Lung (tissue), 12 donors: ENCODE results near the gene SLC6A12. TPM values are rescaled to one million over a fixed set of nuclear protein-coding genes. Genes with fewer than 3 reads are reported as not detected.

Experiments used
- ATAC-seq: fragments of 200-7000 bp; cut with Tn5 transposase; one replicate; pipeline ENCODE4 v1.9.1; 2020; ENCODE audit warnings: moderate number of reproducible peaks; ENCODE audit not compliant: insufficient read depth, low FRiP score
- DNase-seq, 3 donors: peaks; one replicate each; pipeline ENCODE4 v3.0.0-alpha.2; 2013 to 2017
- H3K27ac ChIP-seq, 2 donors: one replicate each; pipeline ENCODE4 v1.5.1; 2013; ENCODE audit warnings: mild to moderate bottlenecking in 2 of 2, moderate library complexity in 2 of 2, control low read depth in 1 of 2, inconsistent platforms in 1 of 2, low read depth in 1 of 2, low read length in 1 of 2
- H3K27me3 ChIP-seq, 3 donors: one replicate each; pipeline ENCODE4 v1.5.1; 2013; ENCODE audit warnings: low read length in 2 of 3; ENCODE audit not compliant: control insufficient read depth in 3 of 3, insufficient read depth in 3 of 3
- H3K36me3 ChIP-seq, 4 donors: one replicate each; pipeline ENCODE4 v1.5.1; 2013; ENCODE audit warnings: low read length in 4 of 4, mild to moderate bottlenecking in 1 of 4, moderate library complexity in 1 of 4; ENCODE audit not compliant: control insufficient read depth in 4 of 4, insufficient read depth in 4 of 4
- H3K4me1 ChIP-seq, 5 donors: one replicate each; pipeline ENCODE4 v1.5.1; 2013; ENCODE audit warnings: low read length in 5 of 5, mild to moderate bottlenecking in 2 of 5, moderate library complexity in 1 of 5; ENCODE audit not compliant: control insufficient read depth in 5 of 5, insufficient read depth in 5 of 5
- H3K4me3 ChIP-seq: one replicate; pipeline ENCODE4 v1.5.1; 2013; ENCODE audit warnings: mild to moderate bottlenecking, control low read depth, moderate library complexity
- H3K9ac ChIP-seq, 2 donors: one replicate each; pipeline ENCODE4 v1.5.1; 2013; ENCODE audit warnings: low read length in 2 of 2, control low read depth in 1 of 2; ENCODE audit not compliant: insufficient read depth in 1 of 2
- H3K9me3 ChIP-seq, 4 donors: one replicate each; pipeline ENCODE4 v1.5.1; 2013; ENCODE audit warnings: low read length in 3 of 4, mild to moderate bottlenecking in 1 of 4, moderate library complexity in 1 of 4; ENCODE audit not compliant: control insufficient read depth in 4 of 4, insufficient read depth in 3 of 4
- WGBS, 2 donors: extraction: QIAGEN DNeasy Blood & Tissue Kit; methylation state at CpG; one replicate each; pipeline ENCODE4 v1.1.7; 2013; 5-methylcytosine and 5-hydroxymethylcytosine counted together
- polyA plus RNA-seq, 2 donors: library from polyadenylated mRNA; stranded (reverse); fragments of 200-250 nt; gene quantifications; one replicate each; pipeline ENCODE4 v1.2.1, GENCODE V29; 2013
- total RNA-seq, 2 donors: library from RNA; depleted of rRNA in 1 of 2; stranded (reverse); fragments of >200 nt in 1 of 2; gene quantifications; one replicate each; pipeline ENCODE4 v1.2.1, GENCODE V29; 2014 to 2021
- TF ChIP-seq, protein P1 (sequence below): IDR thresholded peaks from 2 replicates; pipeline ENCODE4 v1.5.1; 2012; ENCODE audit warnings: mild to moderate bottlenecking; ENCODE audit errors: control extremely low read depth, extremely low read depth
- donor health status: control.
- donor health status: control.
- donor health status: Bipolar disorder and iron deficiency.
- donor health status: healthy.
- donor health status: DM: yes; HTN: yes; CAD: no.

Gene SLC6A12
- total and polyA plus RNA-seq, 4 donors = 1.7 to 4.5 (median 3.1) TPM

DNA sequence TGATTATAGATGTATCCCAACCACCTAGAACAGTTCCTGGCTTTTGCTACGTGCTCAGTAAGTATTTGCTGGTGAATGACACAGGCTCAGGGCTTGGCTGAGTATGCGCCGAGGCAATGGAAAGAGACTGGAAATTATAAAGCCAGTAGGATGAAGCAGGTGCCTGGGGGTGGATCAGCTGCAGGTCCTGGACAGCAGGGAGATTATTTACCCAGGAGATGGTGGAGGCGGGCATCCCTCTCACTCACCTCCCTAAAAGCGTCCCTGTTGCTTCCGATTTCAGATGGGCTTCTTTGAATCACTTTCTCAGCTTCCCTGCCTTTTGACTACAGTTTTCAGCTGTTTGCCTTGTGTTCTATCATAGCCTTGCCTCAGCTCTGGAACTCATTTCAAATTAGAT lies 42.3 kb upstream of the SLC6A12 start:
- WGBS, 2 donors = 94 to 100% methylated on average over 6 of the region's 6 CpGs

DNA sequence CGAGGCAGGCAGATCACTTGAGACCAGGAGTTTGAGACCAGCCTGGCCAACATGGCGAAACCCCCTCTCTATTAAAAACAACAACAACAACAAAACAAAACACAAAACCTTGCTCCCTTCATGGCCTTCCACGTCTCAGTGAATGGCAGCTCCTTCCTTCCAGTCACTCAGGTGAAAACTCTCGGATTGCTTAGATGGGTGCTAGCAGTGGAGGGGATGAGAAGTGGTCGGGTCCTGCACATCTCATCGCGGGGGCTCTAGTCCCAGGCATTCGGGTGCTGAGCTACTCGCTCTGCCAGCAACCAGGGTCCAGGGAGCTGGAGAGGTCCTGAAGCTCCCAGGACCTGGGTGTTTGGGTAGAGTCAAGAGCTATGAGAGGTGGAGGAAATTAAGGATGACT lies 41.0 kb upstream of the SLC6A12 start:
- WGBS, 2 donors = 86 to 90% methylated on average over 9 of the region's 9 CpGs
- TF ChIP-seq, protein P1, sequence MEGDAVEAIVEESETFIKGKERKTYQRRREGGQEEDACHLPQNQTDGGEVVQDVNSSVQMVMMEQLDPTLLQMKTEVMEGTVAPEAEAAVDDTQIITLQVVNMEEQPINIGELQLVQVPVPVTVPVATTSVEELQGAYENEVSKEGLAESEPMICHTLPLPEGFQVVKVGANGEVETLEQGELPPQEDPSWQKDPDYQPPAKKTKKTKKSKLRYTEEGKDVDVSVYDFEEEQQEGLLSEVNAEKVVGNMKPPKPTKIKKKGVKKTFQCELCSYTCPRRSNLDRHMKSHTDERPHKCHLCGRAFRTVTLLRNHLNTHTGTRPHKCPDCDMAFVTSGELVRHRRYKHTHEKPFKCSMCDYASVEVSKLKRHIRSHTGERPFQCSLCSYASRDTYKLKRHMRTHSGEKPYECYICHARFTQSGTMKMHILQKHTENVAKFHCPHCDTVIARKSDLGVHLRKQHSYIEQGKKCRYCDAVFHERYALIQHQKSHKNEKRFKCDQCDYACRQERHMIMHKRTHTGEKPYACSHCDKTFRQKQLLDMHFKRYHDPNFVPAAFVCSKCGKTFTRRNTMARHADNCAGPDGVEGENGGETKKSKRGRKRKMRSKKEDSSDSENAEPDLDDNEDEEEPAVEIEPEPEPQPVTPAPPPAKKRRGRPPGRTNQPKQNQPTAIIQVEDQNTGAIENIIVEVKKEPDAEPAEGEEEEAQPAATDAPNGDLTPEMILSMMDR = no peak
- no peak overlapping the region for H3K4me3 ChIP-seq
- H3K9me3 ChIP-seq = no peaks in the 10 kb centered on the region
- peaks cover 0 to 2% (median 0%) of the 10 kb centered on the region in 3 donors for H3K27me3 ChIP-seq
- ATAC-seq (no peak), DNase-seq (no peak)
- H3K36me3 ChIP-seq = no peaks in the 10 kb centered on the region
- peaks cover 0 to 3% (median 0%) of the 10 kb centered on the region in 5 donors for H3K4me1 ChIP-seq
- H3K9ac ChIP-seq = no peak overlapping the region
- no peak overlapping the region for H3K27ac ChIP-seq

More for the DNA sequence above, 42.3 kb upstream of the SLC6A12 start:
- ATAC-seq (no peak), DNase-seq (no peak)
- Histone ChIP-seq H3K9me3 (no peaks in the 10 kb centered on the region), H3K4me3 (no peak overlapping the region), H3K27ac (no peak overlapping the region), H3K27me3 (peaks cover 0 to 2% (median 0%) of the 10 kb centered on the region in 3 donors), H3K9ac (no peak overlapping the region), H3K4me1 (peaks cover 0 to 3% (median 0%) of the 10 kb centered on the region in 5 donors), H3K36me3 (no peaks in the 10 kb centered on the region)
- TF ChIP-seq, protein P1 = no peak

DNA sequence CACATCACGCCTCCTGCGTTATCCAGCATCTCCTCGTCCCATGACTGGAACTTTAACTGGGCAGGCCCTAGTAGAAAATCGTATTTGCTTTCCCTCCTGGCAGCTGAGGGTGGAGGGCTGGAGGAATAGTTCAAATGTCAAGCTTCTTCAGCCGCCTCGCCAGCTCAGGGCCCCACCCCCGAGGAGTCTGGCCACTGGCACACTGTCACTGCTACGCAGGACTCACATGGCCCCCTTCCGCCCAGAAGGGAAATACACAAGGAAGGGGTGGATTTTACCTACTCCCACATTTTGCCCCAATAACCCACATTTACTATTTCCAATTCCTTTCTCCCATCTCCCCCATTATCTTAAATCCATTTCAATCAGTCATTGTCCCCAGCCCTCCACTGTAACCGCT lies 40.1 kb upstream of the SLC6A12 start:
- Histone ChIP-seq H3K36me3 (no peaks in the 10 kb centered on the region), H3K4me1 (peaks cover 0 to 3% (median 0%) of the 10 kb centered on the region in 5 donors), H3K9me3 (no peaks in the 10 kb centered on the region), H3K9ac (peak overlapping the region in 1 of 2 donors; percentile 37), H3K27me3 (peaks cover 0 to 2% (median 0%) of the 10 kb centered on the region in 3 donors), H3K27ac (no peak overlapping the region), H3K4me3 (no peak overlapping the region)
- DNase-seq = no peak
- WGBS, 2 donors = 74 to 79% methylated on average over 10 of the region's 10 CpGs
- ATAC-seq = no peak
- TF ChIP-seq, protein P1 = no peak

DNA sequence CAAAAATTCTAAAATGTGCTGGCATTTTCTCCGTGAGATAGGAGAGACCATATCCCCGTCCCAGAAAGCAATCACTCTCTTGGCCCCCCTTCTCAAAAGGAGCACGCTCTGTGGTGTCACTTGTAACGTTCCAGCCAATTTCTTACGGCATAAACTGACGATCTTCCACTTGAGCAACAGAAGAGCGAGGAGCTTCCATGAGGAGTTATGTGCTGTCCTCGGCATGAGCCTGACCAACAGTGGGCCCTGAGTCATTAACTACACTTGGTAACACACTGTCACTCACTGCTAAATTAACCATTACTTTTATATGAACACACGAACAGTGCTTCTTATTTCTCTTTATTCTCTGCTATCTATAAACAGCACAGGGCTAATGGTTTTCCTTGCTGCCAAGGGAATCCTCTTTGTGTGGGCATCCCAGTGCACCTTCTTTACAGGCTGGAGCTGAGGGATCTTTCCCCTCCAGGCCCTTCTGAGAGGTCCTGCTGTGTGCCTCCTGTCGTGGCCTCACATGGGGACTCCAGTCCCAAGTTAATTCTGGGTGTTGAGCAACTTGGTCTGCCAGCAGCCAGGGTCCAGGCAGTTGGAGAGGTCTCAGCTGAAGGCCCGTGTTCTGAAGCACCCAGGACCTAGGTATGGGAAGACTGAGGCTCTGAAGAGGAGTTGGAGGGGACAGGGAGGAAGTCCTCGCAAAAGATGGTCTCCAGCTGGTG lies 39.3 kb upstream of the SLC6A12 start:
- DNase-seq (peak in 1 of 3 donors; percentile 39), ATAC-seq (no peak)
- Histone ChIP-seq H3K9ac (no peak overlapping the region), H3K27me3 (peaks cover 0 to 1% (median 0%) of the 10 kb centered on the region in 3 donors), H3K4me1 (peaks cover 0 to 3% (median 0%) of the 10 kb centered on the region in 5 donors), H3K36me3 (no peaks in the 10 kb centered on the region), H3K27ac (no peak overlapping the region), H3K4me3 (no peak overlapping the region), H3K9me3 (no peaks in the 10 kb centered on the region)
- TF ChIP-seq, protein P1 = no peak
- WGBS, 2 donors = 73 to 87% methylated on average over 12 of the region's 12 CpGs
